HG03095 (cell line): ENCODE measurements around the gene CFAP43.

Experiments used
- ATAC-seq: cut with Tn5 transposase; IDR thresholded peaks from one replicate; pipeline ENCODE4 v1.9.1; 2021; ENCODE audit warnings: moderate library complexity; ENCODE audit not compliant: unreplicated experiment

The CFAP43 gene

DNA sequence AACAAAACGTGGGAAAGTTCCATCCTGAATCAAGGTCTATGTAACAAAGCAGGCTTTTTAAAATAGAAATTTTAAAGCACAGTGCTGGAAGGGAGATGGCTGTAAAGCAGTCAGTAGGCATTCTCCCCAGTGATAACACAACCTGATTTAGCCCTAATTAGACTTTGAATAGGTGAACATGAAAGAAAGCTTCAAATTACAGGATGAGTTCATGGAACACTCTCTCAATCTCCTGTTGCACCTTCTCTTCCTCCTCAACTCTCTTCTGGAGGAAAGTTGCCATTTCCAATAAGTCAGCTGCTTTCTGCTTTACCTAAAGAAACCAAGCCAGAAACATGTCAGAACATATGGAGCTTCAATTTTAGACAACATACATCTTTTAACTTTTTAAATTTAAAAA, 90.1 kb downstream of the CFAP43 start:
- ATAC-seq: no peak

DNA sequence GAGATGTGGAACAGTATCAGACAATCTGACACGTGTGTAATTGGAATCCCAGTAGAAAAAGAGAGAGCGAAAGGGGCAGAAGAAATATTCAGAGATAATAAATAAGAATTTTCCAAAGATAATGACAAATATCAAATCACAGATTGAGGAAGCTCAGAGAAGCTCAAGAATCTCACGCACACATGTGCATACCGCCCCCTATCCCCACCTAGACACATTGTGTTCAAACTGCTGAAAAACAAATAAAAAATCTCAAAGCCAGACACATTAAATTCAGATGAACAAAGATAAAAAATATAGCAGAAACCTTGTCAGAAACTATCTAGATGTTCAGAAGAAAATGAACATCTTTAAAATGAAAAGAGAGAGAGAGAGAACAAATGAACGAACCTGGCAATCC, 92.9 kb downstream of the CFAP43 start:
- ATAC-seq: no peak

DNA sequence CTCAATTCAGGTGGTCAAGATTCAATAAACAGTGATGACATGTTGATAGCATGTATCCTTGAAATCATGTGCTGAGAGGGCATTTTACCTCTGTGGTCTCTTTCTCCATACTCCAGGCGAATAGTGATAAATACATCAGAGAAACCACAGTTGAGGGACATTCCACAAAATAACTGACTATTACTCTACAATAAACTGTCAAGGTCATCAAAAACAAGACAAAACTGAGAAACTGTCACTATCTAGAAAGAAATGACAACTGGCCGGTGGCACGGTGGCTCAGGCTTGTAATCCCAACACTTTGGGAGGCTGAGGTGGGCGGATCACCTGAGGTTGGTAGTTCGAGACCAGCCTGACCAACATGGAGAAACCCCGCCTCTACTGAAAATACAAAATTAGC, 94.0 kb downstream of the CFAP43 start:
- no peak for ATAC-seq

DNA sequence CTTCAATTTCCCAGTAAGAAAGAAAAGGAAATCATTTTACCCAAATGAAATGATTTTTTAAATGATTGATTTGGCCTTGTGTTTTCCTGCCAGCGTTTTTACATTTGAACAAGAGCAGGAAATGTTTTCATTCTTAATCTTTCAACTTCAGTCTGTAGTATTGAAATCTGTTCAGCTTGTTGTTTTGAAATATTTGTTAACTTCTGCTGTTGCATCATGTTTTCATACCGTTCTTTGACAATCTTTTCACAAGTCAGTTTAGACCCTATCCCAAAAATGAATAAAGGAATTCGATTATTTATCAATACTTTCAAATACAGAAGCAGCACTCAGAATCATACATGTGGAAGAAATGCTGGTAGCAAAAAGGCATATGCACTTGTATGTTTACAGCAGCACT, 102.1 kb downstream of the CFAP43 start:
- ATAC-seq: no peak

DNA sequence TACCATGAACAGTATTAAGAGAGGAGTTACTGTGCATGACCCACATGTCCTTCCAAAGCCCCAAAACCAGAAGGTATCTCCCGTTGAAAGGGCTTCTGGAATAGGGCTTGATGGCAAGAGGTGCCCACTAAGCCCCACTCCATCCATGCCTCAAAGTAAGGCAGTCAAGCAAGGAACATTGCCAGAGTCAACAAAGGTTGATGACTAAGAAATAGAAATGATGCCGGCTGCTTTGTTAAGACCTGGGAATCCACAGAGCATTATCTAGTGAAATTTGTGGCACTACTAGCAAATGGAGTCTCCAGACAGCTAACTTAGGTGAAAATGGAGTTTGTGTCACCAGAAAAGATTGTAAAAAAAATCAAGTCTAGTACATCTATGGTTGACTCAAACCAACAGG, 104.0 kb downstream of the CFAP43 start:
- no peak for ATAC-seq

DNA sequence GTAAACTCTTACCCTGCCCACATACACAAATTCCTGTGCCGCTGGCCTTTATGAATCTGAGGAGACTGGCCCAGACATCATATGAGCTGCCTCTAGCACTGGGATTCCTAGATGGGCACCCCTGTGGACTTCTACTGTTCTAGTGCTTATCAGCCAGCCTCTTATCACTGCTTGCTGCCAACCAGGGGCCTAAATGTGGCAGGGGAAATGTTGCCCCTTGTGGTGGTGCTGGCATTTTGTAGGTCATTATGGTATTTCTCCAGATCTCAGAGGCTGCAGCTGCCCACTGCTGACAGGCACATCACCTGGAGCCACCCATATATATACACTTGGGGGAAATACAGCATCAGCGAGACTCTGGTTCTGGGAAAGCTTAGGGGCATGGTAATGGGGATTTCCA, 104.8 kb downstream of the CFAP43 start:
- ATAC-seq: no peak

DNA sequence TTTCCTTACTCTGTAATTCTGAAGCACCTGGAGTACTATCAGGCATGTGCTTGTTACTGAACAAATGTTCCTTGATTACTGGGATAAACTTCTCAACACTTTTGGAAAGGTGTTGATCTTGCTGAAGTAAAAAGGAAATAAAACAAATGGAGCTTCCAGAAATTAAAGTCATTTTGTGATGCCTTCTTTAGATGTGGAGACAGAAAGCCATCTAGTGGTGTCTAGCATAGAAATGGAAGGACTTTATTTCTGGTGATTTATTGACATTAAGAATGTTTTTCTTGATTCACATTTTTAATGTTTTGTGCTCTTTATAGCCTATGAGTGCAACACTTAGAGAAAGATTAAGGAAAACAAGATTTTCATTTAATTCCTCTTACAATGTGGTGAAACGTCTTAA, 108.8 kb downstream of the CFAP43 start:
- no peak for ATAC-seq

DNA sequence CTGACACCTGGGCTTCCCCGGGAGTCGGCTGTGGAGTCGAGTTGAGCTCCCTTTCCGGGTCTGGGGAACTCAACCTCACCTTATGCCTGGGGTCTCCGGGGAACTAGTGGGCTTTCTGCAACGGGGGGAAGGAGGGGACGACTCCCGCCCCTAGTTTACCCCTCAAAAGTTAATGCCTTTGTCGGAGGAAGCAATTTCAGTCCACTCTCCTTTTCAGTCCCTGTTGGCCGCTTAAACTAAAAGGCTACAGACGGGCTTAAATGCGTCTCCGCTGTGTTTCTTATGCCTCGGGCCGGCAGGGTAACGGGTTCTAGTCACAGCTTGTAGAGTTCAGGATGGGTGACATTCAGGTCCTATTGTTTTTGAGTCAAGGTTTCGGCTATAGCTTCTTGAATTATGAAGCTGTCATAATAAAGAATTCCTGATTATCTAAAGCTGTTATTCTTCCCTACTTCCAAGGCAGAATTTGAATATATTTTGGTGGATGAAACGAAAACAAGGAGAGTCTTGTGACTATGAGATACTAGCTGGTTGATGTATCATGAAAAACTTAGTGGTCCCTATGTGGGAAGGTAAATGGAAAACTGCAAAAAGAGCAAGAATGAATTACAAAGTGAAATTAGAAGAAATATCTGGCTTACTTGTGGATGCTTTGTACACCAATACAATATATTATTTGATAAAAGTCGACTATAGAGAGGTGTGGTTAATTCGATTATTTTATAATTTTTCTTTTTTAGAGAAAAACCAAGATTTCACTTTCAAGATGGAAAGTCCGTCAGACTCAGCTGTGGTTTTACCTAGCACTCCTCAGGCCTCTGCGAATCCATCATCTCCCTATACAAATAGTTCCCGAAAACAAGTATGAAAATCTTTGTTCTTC, 109.7 kb downstream of the CFAP43 start:
- ATAC-seq: no peak

DNA sequence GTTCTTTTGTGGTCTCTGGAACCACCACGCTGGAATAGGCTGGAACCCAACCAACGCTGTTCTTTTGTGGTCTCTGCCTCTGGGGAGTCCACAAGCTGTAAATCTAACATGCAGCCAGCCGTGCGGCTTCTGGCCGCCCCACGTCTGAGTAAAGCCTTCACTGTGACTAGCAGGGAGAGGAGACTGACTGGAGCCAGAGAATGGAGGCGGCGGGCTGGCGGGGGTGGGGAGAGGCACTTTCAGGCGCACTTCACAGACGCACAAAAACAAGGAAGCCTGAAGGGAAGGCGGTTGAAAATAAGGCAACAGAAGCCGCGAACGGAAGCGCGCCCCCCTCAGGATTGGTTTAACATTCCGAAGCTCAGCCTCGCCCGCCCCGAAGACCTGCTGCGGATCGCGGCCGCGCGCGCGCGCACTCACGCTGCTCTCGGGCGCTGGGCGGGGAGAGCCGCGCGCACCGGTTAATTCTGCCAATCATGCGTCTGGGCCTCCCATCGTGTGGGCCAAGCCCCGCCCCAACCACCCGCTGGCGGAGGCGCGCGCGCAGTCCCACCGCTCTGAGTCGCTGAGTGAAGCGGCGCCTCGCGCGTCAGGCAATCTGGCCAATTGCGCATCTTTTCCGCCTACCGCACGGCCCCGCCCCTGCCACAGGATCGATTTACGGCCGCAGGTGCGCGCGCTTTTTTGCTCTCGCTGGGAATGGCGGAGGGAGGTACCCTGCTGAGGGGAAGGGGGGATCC, 110.5 kb downstream of the CFAP43 start, which contains the start of gene SFR1:
SFR1 (plus strand) TSS at position 687 of the 740 bp plus-strand sequence; CDS start at position 700, 13 bp downstream.
- ATAC-seq: peak; percentile 94

DNA sequence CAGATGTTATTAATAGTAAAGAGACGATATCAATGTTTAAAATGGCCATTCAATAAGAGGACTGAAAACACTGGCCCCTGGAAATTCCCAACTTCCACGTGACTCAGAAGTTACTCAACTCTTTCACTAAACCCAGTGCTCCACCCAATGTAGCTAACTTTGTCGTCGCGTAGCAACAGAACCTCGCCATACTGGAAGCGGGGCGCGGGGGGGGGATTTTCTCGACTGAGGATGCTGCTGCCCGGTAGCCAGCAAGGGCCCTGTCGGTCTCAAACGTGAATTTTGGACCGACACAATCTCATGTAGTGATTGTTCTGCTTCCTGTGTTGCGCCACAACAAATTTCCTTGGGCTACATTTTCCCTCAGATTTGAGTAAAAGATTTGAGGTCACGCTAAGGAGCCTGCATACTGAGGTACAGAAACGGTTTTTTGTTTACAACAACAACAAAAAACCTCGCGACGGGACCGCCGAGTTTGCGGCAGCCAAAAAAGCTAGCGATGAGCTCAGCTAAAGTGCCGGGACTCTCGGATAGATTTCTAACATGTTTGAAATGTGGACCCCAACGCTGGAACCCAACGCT, 111.2 kb downstream of the CFAP43 start:
- ATAC-seq: peak; percentile 33

DNA sequence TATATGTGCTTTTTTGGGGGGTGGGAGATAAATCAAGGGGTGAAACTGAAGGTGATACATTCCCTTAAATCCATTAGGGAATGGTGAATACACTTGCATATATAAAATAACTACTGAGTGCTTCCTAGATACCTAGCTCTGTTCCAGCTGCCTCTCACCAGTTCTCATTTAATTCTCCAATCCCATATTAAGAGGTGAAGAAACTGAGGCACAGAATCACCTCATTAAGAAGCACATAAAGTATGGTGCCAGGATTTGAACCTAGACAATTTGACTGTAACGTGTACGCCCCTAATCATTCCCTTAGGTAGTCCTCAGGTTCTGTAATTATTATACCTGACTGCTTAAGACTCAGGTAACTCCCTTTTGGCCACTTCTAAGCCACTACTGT, 111.7 kb downstream of the CFAP43 start:
- ATAC-seq: no peak

DNA sequence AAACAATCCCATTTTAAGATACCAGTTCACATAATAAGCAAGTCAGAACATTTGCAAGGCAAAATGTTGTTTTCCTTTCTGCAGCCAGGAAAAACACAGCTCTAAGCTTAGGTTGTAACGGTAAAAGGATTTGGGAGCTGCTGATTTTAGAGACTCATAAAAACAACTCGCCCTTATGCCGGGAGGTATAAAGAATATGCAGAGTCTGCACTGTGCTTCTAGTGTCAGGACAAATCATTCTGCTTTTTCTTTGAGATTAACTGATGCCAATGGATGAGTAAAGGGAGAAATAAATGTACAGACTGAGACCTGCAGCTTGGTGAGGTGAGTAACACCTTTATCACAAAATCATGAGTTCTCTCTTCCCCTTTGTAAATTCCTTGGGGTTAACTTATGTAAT, 112.2 kb downstream of the CFAP43 start:
- ATAC-seq: no peak

DNA sequence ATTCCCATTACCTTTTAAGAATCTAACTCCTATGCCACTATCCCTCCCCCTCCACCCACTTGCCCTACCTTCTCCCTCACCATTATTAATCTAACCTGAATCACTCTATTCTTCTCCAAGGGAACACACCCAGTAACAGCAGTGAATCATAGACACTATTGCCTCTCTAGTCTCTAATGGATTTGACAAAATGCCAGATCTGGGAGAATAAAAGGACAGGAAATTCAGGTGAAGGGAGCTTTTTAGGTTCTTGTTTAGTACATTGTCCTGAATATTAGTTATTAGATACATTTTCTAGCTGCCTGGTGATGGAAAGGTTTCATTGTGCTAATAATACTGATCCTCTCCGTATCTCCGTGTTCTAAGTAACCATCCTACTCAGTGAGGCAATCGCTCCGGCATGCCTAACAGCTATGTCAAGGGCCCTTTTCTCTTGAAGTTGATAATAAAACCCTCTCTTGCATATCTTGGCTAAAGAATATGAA, 114.3 kb downstream of the CFAP43 start:
- no peak for ATAC-seq

DNA sequence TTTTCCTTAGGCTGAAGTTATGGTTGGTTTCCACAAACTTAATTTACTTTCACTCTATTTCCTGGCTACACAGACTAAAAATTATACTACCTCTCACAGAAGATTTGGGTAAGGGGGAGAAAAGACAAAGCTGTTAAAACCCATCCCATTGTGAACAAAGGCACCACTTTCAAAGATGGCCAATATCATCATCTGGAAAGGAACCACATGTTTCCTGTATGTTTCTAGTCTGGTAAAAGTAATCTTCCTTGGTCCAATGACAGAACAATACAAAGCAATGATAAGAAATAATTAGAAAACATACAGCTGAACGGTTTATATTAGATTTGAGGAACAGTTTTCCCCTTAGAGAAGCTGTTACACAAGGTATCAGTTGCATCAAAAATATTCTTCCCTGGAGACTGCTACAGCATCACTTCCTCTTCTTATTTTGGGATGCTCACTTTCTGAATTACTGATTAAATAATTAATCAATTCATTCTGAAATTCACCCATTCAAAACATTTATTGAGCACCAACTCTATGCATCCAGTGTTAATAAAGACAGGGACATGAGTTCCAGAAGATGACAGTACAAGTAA, 118.7 kb downstream of the CFAP43 start:
- no peak for ATAC-seq

DNA sequence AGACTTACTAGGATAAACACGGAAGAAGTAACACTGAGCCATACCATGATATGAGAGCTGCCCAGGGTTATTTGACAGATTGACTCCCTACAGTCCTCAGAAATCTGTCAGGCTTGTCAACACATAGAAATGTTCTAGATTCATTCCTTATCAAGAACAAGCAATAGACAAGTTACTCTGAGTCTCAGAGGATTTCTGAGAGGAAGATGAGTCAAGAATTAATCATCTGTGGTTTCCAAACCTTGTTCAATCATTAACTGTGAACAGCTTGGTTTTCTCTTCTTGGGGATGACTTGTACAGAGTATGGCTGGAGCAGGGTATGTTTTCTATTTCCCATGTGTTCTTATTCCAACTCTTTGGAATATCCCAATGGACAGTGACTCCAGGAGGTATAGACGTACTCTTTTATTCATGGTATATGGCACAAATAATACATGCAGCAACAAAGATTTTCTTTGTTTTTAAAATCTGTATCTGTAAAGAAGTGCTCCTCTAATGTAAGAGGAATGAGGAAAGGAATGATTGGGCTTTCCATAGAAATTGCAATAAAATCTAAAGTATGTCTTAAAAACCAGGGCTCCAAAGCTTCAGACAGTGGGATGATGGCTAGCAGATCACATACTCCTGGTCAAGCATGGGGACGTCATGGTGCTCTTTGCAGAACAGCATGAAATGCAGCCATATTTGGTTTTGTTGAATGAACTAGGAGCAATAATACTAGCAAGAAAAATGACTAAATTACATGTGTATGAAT, 122.1 kb downstream of the CFAP43 start:
- peak; percentile 82 for ATAC-seq

DNA sequence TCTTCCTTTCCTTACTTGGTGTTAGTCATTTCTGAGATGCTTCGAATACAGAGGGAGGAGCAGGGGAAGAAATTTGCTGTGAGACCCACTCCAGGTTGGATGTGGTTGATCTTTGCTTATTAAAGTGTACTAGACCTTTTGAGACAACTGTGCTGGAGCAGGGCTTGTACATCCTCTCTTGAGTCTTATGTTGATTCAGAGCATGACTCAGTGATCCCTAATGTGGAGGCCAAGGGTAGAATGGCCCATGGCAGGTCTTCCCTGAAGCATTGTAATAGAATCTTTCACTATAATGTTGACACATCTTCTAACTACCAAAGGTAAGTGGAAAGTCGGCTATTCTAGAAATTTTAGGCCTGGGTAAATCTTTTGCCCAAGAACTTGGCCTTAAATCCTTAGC, 127.2 kb downstream of the CFAP43 start:
- no peak for ATAC-seq

DNA sequence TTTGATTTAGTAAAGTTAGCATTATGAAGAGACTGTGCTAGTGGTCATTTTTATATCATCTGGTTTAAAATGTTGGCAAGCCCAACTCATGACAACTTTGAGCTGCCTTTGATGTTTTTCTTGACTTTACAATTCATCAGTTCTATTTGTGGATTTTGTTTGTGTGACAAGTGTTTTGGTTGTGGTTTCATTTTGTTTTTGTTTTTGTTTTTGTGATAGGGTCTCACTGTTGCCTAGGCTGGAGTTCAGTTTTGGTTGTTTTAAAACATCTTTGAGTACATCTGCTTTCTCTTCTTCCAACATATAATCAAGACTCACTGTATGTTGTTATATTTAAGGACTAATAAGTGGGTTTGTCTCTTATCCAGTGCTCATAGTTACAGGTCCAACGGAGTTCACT, 127.7 kb downstream of the CFAP43 start:
- ATAC-seq: no peak

DNA sequence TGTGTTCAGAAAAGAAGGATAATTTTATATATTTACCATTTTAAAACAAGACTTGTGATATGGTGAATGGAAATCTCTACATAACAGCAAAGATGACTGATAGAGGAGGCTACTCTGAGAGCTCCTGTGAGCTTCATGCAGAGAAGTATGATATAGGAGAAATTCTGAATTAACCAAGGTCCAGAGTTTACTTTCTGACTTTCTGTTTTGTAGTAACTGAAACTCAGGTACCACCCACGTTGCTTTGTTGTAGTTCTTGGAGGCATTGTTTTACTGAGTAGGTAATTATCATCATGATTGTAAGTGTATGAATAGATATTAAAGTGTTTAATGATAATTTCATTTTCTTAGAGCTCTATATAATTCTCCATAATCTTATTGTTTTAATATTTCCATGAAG, 128.2 kb downstream of the CFAP43 start:
- no peak for ATAC-seq

DNA sequence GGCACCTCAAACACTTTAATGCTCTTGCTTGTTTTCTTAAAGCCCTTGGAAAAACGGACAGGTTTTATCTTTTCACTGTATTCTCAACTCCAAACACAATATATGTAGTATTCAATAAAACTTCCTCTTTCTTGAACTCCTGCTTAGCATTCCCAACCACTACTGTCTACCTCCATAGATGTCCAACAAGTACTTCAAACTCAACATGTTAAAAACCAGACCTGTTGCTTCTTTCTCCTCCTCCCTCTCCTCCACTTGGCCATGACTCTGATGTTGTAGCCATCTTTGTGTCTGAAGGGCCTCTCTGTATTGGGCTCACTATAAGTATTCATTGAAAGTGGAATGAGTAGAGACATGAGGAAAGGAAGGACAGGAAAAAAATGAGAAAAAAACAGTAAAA, 130.3 kb downstream of the CFAP43 start:
- no peak for ATAC-seq

DNA sequence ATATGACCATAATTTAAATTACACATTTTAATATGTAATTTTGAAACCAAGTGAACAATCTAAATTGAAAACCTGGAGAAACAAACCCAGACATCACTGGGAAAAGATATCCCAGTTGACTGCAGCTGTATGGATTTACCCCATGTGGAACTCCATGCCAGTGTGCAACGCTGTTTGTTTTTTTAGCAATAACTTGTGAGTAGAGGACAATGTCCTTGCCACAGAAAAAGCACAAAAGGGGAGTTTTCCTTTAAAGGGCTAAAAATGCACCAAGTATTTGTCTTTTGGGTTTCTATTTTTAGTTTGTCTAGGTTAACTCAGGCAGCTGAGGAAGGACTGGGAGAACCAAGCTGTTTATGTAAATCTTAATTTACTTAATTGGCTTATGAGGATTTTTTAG, 131.4 kb downstream of the CFAP43 start:
- ATAC-seq: no peak

DNA sequence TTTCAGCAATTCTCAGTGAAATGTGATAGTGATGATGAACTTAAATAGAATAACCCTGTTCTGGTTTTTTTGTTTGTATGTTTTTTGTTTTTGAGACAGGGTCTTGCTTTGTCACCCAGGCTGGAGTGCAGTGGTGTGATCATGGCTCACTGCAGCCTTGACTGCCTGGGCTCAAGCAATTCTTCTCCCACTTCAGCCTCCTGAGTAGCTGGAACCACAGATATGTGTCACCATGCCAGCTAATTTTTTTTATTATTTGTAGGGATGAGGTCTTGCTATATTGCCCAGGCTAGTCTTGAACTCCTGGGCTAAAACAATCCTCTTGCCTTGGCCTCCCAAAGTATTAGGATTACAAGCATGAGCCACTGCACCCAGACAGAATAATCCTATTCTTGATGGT, 132.2 kb downstream of the CFAP43 start:
- ATAC-seq: no peak
